Measurements from ENCODE around the gene SUGT1.

Gene SUGT1

GRCh38 chr13:52739468-52740071, 86.9 kb downstream of the SUGT1 start, which contains the start of gene CNMD:
Gene CNMD (minus strand): TSS chr13:52739820. CDS start chr13:52739701, 119 bp downstream.
- no peak for DNase-seq

- DNase-seq: no peak
These were observed 90.9 kb downstream of the SUGT1 start for GRCh38 chr13:52743569-52743968.

DNA sequence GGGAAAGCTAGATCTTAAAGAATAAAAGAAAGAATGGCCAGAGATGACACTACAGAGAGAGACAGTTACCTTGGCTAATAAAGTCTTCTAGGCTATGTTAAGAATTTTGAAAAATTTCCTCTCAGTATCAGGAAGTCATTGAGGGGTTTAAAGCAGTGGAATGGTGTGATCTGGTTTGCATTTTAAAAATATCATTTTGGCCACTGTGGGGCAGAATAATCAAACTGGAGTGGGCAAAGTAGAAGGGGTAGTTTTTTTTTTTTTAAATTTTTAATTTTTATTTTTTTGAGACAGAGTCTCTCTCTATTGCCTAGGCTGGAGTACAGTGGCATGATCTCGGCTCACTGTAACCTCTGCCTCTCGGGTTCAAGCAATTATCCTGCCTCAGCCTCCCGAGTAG, 91.4 kb downstream of the SUGT1 start:
- DNase-seq: no peak

DNA sequence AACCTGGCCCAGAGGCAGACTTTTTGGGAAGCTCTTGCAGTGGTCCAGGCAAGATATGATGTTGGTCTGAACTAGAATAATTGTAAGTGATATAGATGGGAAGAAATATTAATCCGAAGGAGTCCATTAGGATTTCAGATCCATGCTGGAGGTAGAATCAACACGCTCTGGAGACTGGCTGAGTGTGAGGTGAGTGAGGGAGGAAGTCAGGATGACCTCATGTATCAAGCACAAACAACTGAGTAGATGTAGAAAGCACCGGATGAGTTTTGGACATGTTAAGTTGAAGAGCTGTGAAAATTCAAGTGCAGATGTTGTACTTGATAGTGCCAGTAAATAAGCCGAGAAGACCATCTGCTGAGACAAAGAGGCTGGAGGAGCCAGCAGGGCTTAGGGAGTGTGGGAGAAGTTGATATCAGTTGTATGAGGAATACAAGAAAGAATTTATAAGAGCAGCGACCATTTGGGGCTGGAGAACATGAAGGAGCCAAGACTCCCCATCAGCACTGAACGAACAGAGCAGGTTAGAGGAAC, 92.3 kb downstream of the SUGT1 start:
- DNase-seq: no peak

- DNase-seq: no peak
These were observed 93.5 kb downstream of the SUGT1 start for GRCh38 chr13:52746141-52746540.

- DNase-seq: no peak
These were observed 96.8 kb downstream of the SUGT1 start for GRCh38 chr13:52749419-52749818.

All from activated CD8-positive, alpha-beta memory T cell treated with anti-CD3 and anti-CD28 coated beads, Interleukin-2, amount 50 U/mL, for 4 hours (primary cell).